ENCODE results near the gene TRIM5. TPM values are rescaled to one million over a fixed set of nuclear protein-coding genes. Genes with fewer than 3 reads are reported as not detected.
"Not testable (repeated sequence)": the region's sequence is repeated elsewhere in the genome, so short reads cannot be mapped to it uniquely, and the experiment has no call there.

TRIM5 gene
- total RNA-seq, 1 donor from 2014 or later = 9.8 TPM

- ATAC-seq = peak; percentile 26
- DNase-seq (ENCODE audit: missing footprints) = no peak
- intact Hi-C loops (cut with DNase I) = no loop called here
These were observed 5.9 kb upstream of the TRIM5 start for GRCh38 chr11:5690736-5691135.

GRCh38 chr11:5690216-5690615 is 5.3 kb upstream of the TRIM5 start:
- ATAC-seq = peak; percentile 83
- no peak for DNase-seq (ENCODE audit: missing footprints)
- intact Hi-C loops (cut with DNase I) = no loop called here

DNA sequence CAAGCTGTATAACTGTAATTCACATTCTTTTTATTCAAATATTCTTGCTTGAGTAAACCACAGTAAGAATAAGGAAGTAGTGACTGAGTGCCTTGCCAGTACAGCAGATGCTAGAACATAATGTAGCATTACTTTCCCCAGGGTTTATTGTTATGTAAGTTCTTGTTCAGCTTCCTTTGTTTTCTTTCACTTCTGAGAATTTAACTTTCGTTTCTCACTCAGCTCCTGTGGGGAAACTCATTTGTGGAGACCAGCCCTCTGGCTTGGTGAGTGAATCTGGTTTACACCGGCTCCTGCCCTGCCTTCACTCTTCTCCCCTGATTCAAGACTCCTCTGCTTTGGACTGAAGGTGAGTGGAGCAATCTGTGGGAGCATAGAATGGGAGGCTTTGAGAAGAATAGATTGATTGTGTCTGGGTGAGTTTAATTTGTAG is 4.7 kb upstream of the TRIM5 start, which contains the start of gene TRIM22:
TSS of gene TRIM22 (plus strand) at position 240 of the 433 bp plus-strand sequence. CDS start 6,443 bp downstream, outside the sequence.
- intact Hi-C loops (cut with DNase I) = no loop called here
- peak; percentile 76 for ATAC-seq
- no peak for DNase-seq (ENCODE audit: missing footprints)

DNA sequence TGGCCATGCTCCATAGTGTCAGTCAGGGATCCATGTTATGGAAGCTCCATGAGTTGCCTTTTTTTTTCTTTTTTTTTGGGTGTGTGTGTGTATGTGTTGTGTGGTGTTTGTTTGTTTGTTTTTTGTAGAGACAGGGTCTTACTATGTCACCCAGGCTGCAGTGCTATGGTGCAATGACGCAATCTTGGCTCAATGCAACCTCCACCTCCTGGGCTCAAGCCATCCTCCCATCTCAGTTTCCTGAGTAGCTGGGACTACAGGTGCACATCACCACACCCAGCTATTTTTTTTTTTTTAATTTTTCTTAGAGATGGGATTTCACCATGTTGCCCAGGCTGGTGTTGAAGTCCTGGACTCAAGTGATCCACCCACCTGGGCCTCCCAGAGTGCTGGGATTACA is 3.6 kb upstream of the TRIM5 start:
- no peak for ATAC-seq
- intact Hi-C loops (cut with DNase I) = no loop called here
- no peak for DNase-seq (ENCODE audit: missing footprints)

DNA sequence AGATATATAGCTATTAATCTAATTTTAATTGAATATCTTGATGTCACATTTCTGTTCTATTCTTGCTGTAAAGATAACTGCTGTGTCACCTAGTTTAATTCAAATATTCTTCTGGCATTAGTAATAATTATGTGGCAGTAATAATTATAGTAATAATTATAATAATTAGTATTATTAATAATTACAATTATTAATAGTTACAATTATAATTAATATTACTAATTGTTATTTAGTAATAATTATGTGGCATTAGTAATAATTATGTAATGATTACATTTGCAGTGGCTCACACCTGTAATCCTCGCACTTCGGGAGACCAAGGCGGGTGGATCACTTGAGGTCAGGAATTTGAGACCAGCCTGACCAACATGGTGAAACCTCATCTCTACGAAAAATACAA is 1.6 kb upstream of the TRIM5 start:
- intact Hi-C loops (cut with DNase I) = no loop called here
- DNase-seq (ENCODE audit: missing footprints) (no peak), ATAC-seq (no peak)

- intact Hi-C loops (cut with DNase I) = loop anchor here (2.0 kb wide), 1 partner anchor 125 kb away; the partner anchor contains the start of gene OR52N2
- DNase-seq (ENCODE audit: missing footprints) (no peak), ATAC-seq (no peak)
These were observed 733 bp downstream of the TRIM5 start for GRCh38 chr11:5684036-5684645.

DNA sequence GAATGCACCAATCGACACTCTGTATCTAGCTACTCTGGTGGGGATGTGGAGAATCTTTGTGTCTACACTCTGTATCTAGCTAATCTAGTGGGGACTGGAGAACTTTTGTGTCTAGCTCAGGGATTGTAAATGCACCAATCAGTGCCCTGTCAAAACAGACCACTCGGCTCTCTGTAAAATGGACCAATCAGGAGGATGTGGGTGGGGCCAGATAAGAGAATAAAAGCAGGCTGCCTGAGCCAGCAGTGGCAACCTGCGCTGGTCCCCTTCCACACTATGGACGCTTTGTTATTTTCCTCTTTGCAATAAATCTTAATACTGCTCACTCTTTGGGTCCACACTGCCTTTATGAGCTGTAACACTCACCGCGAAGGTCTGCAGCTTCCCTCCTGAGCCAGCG is 1.3 kb downstream of the TRIM5 start:
- not testable (repeated sequence) for ATAC-seq
- intact Hi-C loops (cut with DNase I) = loop anchor here (2.0 kb wide), 1 partner anchor 125 kb away; the partner anchor contains the start of gene OR52N2
- DNase-seq (ENCODE audit: missing footprints) = peak; percentile 57

DNA sequence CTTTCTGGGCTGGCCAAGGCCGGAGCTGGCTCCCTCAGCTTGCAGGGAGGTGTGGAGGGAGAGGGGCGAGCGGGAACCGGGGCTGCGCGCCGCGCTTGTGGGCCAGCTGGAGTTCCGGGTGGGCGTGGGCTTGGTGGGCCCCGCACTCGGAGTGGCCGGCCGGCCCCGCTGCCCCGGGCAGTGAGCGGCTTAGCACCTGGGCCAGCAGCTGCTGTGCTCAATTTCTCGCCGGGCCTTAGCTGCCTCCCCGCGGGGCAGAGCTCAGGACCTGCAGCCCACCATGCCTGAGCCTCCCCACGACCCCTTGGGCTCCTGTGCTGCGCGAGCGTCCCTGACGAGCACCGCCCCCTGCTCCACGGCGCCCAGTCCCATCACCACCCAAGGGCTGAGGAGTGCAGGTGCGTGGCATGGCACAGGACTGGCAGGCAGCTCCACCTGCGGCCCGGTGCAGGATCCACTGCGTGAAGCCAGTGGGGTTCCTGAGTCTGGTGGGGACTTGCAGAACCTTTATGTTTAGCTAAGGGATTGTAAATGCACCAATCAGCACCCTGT is 1.9 kb downstream of the TRIM5 start:
- DNase-seq (ENCODE audit: missing footprints); intact Hi-C loops (cut with DNase I); ATAC-seq: not testable (repeated sequence)

GRCh38 chr11:5679811-5680210 is 5.1 kb downstream of the TRIM5 start:
- intact Hi-C loops (cut with DNase I) = no loop called here
- DNase-seq (ENCODE audit: missing footprints) (no peak), ATAC-seq (no peak)

- DNase-seq (ENCODE audit: missing footprints) (no peak), ATAC-seq (no peak)
- intact Hi-C loops (cut with DNase I) = no loop called here
These were observed 10.5 kb downstream of the TRIM5 start for GRCh38 chr11:5674391-5674790.

DNA sequence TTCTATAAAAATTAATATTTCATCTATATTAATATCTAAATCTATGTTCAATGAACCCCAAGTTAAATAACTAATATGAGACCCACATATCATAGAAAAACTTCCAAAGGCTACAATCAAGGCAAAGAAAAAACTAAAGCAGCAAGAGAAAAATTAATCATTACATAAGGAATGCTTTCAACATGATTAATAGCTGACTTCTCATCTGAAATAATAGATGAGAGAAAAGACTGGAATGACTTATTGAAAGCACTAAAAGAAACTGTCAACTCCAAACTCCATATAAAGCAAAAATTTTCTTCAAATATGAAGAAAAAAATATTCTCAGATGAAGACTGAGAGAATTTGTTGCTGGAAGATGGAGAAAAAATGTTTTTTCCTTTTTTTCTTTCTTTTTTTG is 13.0 kb downstream of the TRIM5 start:
- intact Hi-C loops (cut with DNase I) = no loop called here
- no peak for ATAC-seq

GRCh38 chr11:5666402-5666793 is 18.5 kb downstream of the TRIM5 start:
- intact Hi-C loops (cut with DNase I) = no loop called here
- ATAC-seq (no peak), DNase-seq (ENCODE audit: missing footprints) (no peak)

More for the DNA sequence above, 13.0 kb downstream of the TRIM5 start:
- no peak for DNase-seq (ENCODE audit: missing footprints)

GRCh38 chr11:5665746-5666401 is 19.0 kb downstream of the TRIM5 start:
- intact Hi-C loops (cut with DNase I) = no loop called here
- DNase-seq (ENCODE audit: missing footprints) = no peak
- no peak for ATAC-seq

DNA sequence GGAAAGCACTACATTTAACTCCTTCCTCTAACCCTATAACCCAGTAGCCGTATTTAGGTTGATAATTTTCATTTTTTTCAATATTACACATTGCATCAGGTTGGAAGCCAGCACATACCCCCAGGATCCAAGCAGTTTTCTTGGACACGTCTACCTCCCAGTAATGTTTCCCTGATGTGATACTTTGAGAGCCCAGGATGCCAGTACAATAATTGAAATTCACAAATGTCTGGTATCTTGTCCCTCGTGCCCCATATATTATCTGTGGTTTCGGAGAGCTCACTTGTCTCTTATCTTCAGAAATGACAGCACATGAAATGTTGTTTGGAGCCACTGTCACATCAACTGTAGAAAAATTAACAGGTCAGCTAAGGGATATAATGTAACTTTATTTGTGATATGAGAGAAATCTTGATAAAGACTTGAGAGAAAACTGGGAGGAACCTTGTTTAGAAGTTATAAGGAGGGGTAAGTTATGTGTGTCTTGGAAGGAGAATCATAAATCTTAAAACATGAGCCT is 19.8 kb downstream of the TRIM5 start:
- ATAC-seq (no peak), DNase-seq (ENCODE audit: missing footprints) (no peak)
- intact Hi-C loops (cut with DNase I) = no loop called here

DNA sequence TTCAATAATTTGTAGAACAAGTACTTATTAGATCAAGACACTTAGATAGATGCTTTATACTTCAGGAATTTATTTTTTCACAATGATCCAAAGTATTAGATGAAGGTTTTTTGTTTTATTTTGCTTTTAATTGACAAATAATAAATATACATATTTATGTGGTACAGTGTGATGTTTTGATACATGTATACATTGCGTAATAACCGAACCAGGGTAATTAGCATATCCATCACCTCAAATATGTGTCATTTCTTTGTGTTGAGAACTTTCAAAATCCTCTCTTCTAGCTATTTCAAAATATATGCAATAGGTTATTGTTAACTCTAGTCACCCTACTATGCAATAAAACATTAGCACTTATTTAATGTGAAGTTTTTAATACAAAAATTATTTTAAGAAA is 21.4 kb downstream of the TRIM5 start:
- intact Hi-C loops (cut with DNase I) = no loop called here
- no peak for DNase-seq (ENCODE audit: missing footprints)
- ATAC-seq = no peak

DNA sequence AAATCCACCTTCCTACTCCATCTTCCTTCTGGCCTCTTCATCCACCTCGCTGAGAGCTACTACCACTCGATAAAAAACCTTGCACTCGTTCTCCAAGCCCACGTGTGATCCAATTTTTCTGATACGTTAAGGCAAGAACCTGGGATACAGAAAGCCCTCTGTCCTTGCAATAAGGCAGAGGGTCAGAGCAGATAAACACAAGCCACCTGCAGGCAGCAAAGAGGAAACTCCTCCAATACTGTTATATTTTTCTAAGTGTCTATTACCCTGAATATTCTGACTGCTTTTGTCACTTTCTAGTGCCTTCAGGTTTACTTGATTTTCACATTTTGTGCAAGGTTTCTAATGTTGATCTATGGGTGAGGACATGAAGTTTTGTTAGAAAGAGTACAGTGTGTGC is 26.6 kb downstream of the TRIM5 start:
- DNase-seq (ENCODE audit: missing footprints) (no peak), ATAC-seq (no peak)
- intact Hi-C loops (cut with DNase I) = no loop called here

GRCh38 chr11:5656956-5657355 is 27.9 kb downstream of the TRIM5 start:
- intact Hi-C loops (cut with DNase I); ATAC-seq; DNase-seq (ENCODE audit: missing footprints): not testable (repeated sequence)

DNA sequence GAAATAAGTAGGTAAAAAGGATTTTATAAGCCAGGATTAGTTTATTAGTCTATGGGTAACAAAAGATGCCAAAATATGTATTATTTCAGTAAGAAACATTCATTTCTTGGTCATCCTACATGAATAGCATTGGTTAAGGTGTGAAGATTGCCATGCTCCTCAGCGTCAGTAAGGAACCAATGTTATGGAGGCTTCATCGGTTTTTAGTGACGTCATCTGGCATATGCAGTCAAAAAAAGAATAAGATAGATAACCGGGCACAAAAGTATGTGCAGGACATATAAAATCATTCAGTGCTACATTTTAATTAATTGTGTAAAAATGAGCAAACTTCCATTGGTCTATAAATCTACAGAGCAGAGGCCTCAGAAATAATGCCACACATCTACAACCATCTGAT is 29.4 kb downstream of the TRIM5 start:
- ATAC-seq = no peak
- intact Hi-C loops (cut with DNase I) = no loop called here

DNA sequence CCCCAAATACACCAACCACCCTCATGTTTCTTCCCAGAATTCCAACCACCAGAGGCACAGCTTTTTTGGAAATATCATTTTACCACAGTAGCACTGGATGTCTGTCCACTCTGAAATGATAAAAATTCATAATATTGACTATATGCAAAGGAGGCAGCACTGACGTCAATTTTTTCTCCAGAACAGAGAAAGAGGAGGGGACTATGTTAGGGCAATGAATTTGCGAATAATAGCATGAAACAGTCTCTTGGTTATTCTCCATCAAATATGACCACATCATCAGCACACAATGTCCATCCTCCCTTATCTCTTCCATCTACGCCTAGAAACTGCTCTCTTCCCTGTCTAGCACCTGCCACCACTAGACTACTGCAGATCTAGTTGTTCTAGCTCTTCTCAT is 38.7 kb downstream of the TRIM5 start:
- DNase-seq (ENCODE audit: missing footprints) (no peak), ATAC-seq (no peak)
- intact Hi-C loops (cut with DNase I) = no loop called here

More for the DNA sequence above, 29.4 kb downstream of the TRIM5 start:
- no peak for DNase-seq (ENCODE audit: missing footprints)

- intact Hi-C loops (cut with DNase I) = no loop called here
- DNase-seq (ENCODE audit: missing footprints) (no peak), ATAC-seq (no peak)
These were observed 41.3 kb downstream of the TRIM5 start for GRCh38 chr11:5643585-5643984.

Measured in Right ventricle myocardium inferior (tissue), 1 donor.